K562 (cell line): ENCODE data around the gene TMEM108. TPM values are rescaled to one million over a fixed set of nuclear protein-coding genes. Genes with fewer than 3 reads are reported as not detected.

Experiments used
- ATAC-seq: fragments of 200-7000 bp; cut with Tn5 transposase; 3 replicates; pipeline ENCODE4 v1.9.1; 2020; ENCODE audit warnings: moderate library complexity
- BruUV-seq: library from RNA; stranded (reverse); fragments of 400-500 nt; replicated peaks from 2 replicates; lab custom pipeline; 2021; lab: Mats Ljungman, UMichigan
- CTCF ChIA-PET: fragments of 300-600 bp; formaldehyde crosslinking; extraction: SDS; loops from one replicate; lab custom pipeline; 2021; ENCODE audit warnings: low intra/inter-chr PET ratio; lab: Yijun Ruan, JAX
- POLR2A ChIA-PET: fragments of 300-600, 350-650 bp; sonication (Branson Sonifier 250); formaldehyde crosslinking; extraction: SDS; loops from one replicate; lab custom pipeline; 2021; ENCODE audit warnings: antibody characterized with exemption, inconsistent platforms; lab: Yijun Ruan, JAX
- DNase-seq, 4 experiments: peaks; one replicate each; pipeline versions ENCODE4 v3.0.0 to v3.0.0-alpha.2; 2011 to 2018; ENCODE audit warnings: low spot score in 3 of 4, mixed read lengths in 3 of 4; ENCODE audit errors: extremely low read depth in 1 of 4
- FAIRE-seq: peaks from 2 replicates; lab custom pipeline; 2011; peaks lifted over from hg19 to GRCh38; lab: Jason Lieb, UNC
- H2AFZ ChIP-seq: 2 replicates; pipeline ENCODE4 v1.6.0; 2011; ENCODE audit warnings: low read depth, low read length, control low read depth, inconsistent platforms
- H3K27ac ChIP-seq: fragments of 200-600 bp; 3 replicates; pipeline ENCODE4 v1.8.0; 2011; ENCODE audit warnings: low read depth, mild to moderate bottlenecking, control low read depth, inconsistent platforms, low read length, moderate library complexity, mixed read lengths; ENCODE audit errors: extremely low read depth
- H3K27me3 ChIP-seq, 2 experiments: fragments of 300-600 bp in 1 of 2; 2 replicates in 1 of 2; 3 replicates in 1 of 2; pipeline versions ENCODE4 v1.6.0 to v1.8.0; 2011; ENCODE audit warnings: inconsistent platforms in 2 of 2, low read length in 2 of 2, mild to moderate bottlenecking in 1 of 2, mixed read lengths in 1 of 2, moderate library complexity in 1 of 2; ENCODE audit not compliant: control insufficient read depth in 2 of 2, insufficient read depth in 2 of 2
- H3K36me3 ChIP-seq: fragments of 300-600 bp; 3 replicates; pipeline ENCODE4 v1.8.0; 2011; ENCODE audit warnings: mild to moderate bottlenecking, low read length, inconsistent platforms; ENCODE audit not compliant: control insufficient read depth, insufficient read depth
- H3K4me1 ChIP-seq, 2 experiments: fragments of 200-600 bp in 1 of 2; replicated peaks in 1 of 2; 2 replicates in 1 of 2; 3 replicates in 1 of 2; pipeline versions ENCODE4 v1.5.1 to v1.8.0; 2011; ENCODE audit warnings: inconsistent platforms in 2 of 2, low read length in 2 of 2, mild to moderate bottlenecking in 1 of 2, mixed read lengths in 1 of 2, moderate library complexity in 1 of 2; ENCODE audit not compliant: control insufficient read depth in 2 of 2, insufficient read depth in 2 of 2
- H3K4me2 ChIP-seq: 2 replicates; pipeline ENCODE4 v1.6.1; 2011; ENCODE audit warnings: low read length, control low read depth, inconsistent platforms, mixed read lengths; ENCODE audit not compliant: insufficient read depth
- H3K4me3 ChIP-seq: fragments of 200-600 bp; sonication (generic), shearing (Covaris generic); 2 replicates; pipeline ENCODE4 v1.5.1; 2016; ENCODE audit warnings: control low read depth, inconsistent platforms
- H3K79me2 ChIP-seq: fragments of 200-600 bp; 3 replicates; pipeline ENCODE4 v1.8.0; 2011; ENCODE audit warnings: low read length, inconsistent platforms; ENCODE audit not compliant: control insufficient read depth, insufficient read depth
- H3K9ac ChIP-seq, 2 experiments: 2 replicates each; pipeline versions ENCODE4 v1.6.0 to v1.6.1; 2011; ENCODE audit warnings: low read depth in 2 of 2, low read length in 2 of 2, control low read depth in 1 of 2, inconsistent platforms in 1 of 2, mild to moderate bottlenecking in 1 of 2, mixed read lengths in 1 of 2; ENCODE audit not compliant: insufficient read depth in 1 of 2
- H3K9me1 ChIP-seq: one replicate; pipeline ENCODE4 v1.6.0; 2011; ENCODE audit warnings: inconsistent platforms, mild to moderate bottlenecking, low read length, moderate library complexity; ENCODE audit not compliant: control insufficient read depth, insufficient read depth
- H3K9me3 ChIP-seq: replicated peaks from 2 replicates; pipeline ENCODE4 v1.5.1; 2011; ENCODE audit warnings: low read depth, low read length, inconsistent platforms; ENCODE audit not compliant: control insufficient read depth, insufficient read depth
- H4K20me1 ChIP-seq: replicated peaks from 2 replicates; pipeline ENCODE4 v1.6.1; 2011; ENCODE audit warnings: low read length, inconsistent platforms, mixed read lengths; ENCODE audit not compliant: control insufficient read depth, insufficient read depth
- BDP1 ChIP-seq: IDR thresholded peaks from 3 replicates; pipeline ENCODE4 v1.6.1; 2011; ENCODE audit not compliant: insufficient read length, insufficient read depth
- CHD2 ChIP-seq: IDR thresholded peaks from 2 replicates; pipeline ENCODE4 v1.6.1; 2011; ENCODE audit warnings: low read depth, low read length
- DACH1 ChIP-seq: fragments of 450-650 bp; IDR thresholded peaks from 2 replicates; pipeline ENCODE4 v1.6.1; 2018; ENCODE audit not compliant: partially characterized antibody
- DIDO1 ChIP-seq: fragments of 450-650 bp; IDR thresholded peaks from 2 replicates; pipeline ENCODE4 v1.6.1; 2016; ENCODE audit warnings: low read depth, missing biosample characterization, missing genetic modification characterization
- MCM2 ChIP-seq: fragments of 450-650 bp; IDR thresholded peaks from 2 replicates; pipeline ENCODE4 v1.6.1; 2017; ENCODE audit warnings: low read depth, mild to moderate bottlenecking
- NEUROD1 ChIP-seq: fragments of 150-350 bp; IDR thresholded peaks from 2 replicates; pipeline ENCODE4 v1.6.1; 2014; ENCODE audit warnings: borderline replicate concordance, low read length, low read depth; ENCODE audit not compliant: partially characterized antibody
- NR1H2 ChIP-seq: sonication (generic); formaldehyde crosslinking; IDR thresholded peaks from 2 replicates; pipeline ENCODE4 v1.4.0; 2020; ENCODE audit warnings: mild to moderate bottlenecking, missing genetic modification reagents
- PCBP2 ChIP-seq: fragments of 200-400 bp; formaldehyde crosslinking; IDR thresholded peaks from 2 replicates; pipeline ENCODE4 v1.6.1; 2018; ENCODE audit warnings: low read length, low read depth, mild to moderate bottlenecking, moderate library complexity; ENCODE audit not compliant: poor library complexity, severe bottlenecking
- PHF20 ChIP-seq: fragments of 450-650 bp; IDR thresholded peaks from 2 replicates; pipeline ENCODE4 v1.6.1; 2018; ENCODE audit not compliant: partially characterized antibody
- TEAD4 ChIP-seq, 2 experiments: sonication (generic) in 1 of 2; formaldehyde crosslinking in 1 of 2; IDR thresholded peaks; 2 replicates each; pipeline versions ENCODE4 v1.6.1 to v1.8.0; 2012 to 2022; ENCODE audit warnings: borderline replicate concordance in 1 of 2, inconsistent platforms in 1 of 2, low read length in 1 of 2, mild to moderate bottlenecking in 1 of 2, missing genetic modification reagents in 1 of 2
- ZNF699 ChIP-seq: fragments of 250-450 bp; sonication (Bioruptor Pico); IDR thresholded peaks from 2 replicates; pipeline ENCODE4 v1.8.0; 2021; ENCODE audit warnings: mild to moderate bottlenecking, moderate library complexity; ENCODE audit not compliant: insufficient replicate concordance
- WGBS: fragments of 100-300 bp; shearing (Covaris generic); methylation state at CpG from one replicate; pipeline ENCODE4 v1.1.6; 2016; ENCODE audit warnings: low coverage, mixed read lengths; ENCODE audit not compliant: insufficient coverage; ENCODE audit errors: missing lambda C conversion rate; 5-methylcytosine and 5-hydroxymethylcytosine counted together
- in situ Hi-C: fragments of 300-500 bp; cut with MboI; formaldehyde crosslinking; loops from 4 replicates; pipeline ENCODE4 v1.15.0; 2018; ENCODE audit warnings: inconsistent platforms, mixed read lengths
- intact Hi-C: fragments of 100-400 bp; cut with micrococcal nuclease; formaldehyde crosslinking; loops from 2 replicates; pipeline ENCODE4 v1.14.2; 2022
- polyA plus RNA-seq, 8 experiments: library from polyadenylated mRNA; depleted of rRNA in 4 of 8; stranded (reverse) in 5 of 8; unstranded in 3 of 8; fragments of >200 nt; fragmentation: Nextera tagmentation in 2 of 8; fragmentation: Illumina TruSeq in 1 of 8; extraction: Ambion mirVana in 2 of 8; extraction: Trizol in 1 of 8; gene quantifications; 2 replicates each; pipeline versions ENCODE4 v1.2.1 to v1.2.3, GENCODE V29; 2011 to 2014; ENCODE audit warnings: inconsistent platforms in 1 of 8, missing spikeins in 1 of 8
- total RNA-seq, 7 experiments: library from RNA; depleted of rRNA in 6 of 7; stranded (reverse); fragments of >200 nt in 6 of 7; fragmentation: Illumina TruSeq in 2 of 7; extraction: Trizol in 2 of 7; gene quantifications; 2 replicates each; pipeline versions ENCODE4 v1.2.1 to v1.2.3, GENCODE V29; 2011 to 2021; ENCODE audit warnings: low replicate concordance in 1 of 7
- TF ChIP-seq, protein P1 (sequence below): sonication (generic); formaldehyde crosslinking; IDR thresholded peaks from 2 replicates; pipeline ENCODE4 v1.5.0; 2020; ENCODE audit warnings: missing genetic modification reagents
- TF ChIP-seq, protein P2 (sequence below): sonication (generic); formaldehyde crosslinking; IDR thresholded peaks from 2 replicates; pipeline ENCODE4 v1.4.0; 2020; ENCODE audit warnings: mild to moderate bottlenecking, missing genetic modification reagents
- TF ChIP-seq, protein P3 (sequence below): IDR thresholded peaks from 3 replicates; pipeline ENCODE4 v1.6.1; 2011; ENCODE audit warnings: borderline replicate concordance, mild to moderate bottlenecking, moderate library complexity; ENCODE audit not compliant: insufficient read length; ENCODE audit errors: extremely low read depth
- TF ChIP-seq, protein P4 (sequence below): fragments of 250-450 bp; sonication (Bioruptor Pico); IDR thresholded peaks from 2 replicates; pipeline ENCODE4 v1.5.0; 2020; ENCODE audit warnings: mild to moderate bottlenecking, borderline replicate concordance

The TMEM108 gene
- total and polyA plus RNA-seq, 9 of the 15 experiments (the other 6 are each of a cell fraction or from before 2014, with no cell fraction given): 0.65 to 11.1 (median 3.4) TPM

DNA sequence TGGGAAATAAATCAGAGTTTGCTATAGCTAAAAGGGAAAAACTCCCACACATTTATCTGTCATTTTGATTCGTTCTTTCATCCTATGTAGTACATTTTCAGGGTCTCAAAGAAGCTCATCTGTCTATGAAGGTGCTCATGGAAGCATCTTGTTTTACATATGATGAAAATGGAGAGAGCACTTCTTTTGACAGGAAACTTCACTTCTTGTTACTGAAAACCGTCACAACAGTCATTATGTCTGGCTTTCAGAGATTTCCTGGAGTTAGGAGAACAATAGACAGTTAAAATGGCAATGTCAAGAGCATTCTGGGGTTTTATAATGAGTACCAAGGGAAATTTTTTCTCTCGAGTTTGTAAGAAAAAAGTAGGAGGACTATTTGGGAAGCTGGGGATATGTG, 83.3 kb downstream of the TMEM108 start:
- H4K20me1 ChIP-seq: no peaks in the 10 kb centered on the region
- no TSS peak for BruUV-seq
- no peaks in the 10 kb centered on the region for H3K79me2 ChIP-seq
- no peak overlapping the region for H3K4me2 ChIP-seq
- DNase-seq (no peak), ATAC-seq (no peak), FAIRE-seq (no peak)
- H3K9ac ChIP-seq: no peak overlapping the region
- H3K9me3 ChIP-seq: no peaks in the 10 kb centered on the region
- no peak overlapping the region for H2AFZ ChIP-seq
- H3K27me3 ChIP-seq: no peaks in the 10 kb centered on the region
- H3K9me1 ChIP-seq: no peaks in the 10 kb centered on the region
- ChIA-PET POLR2A (interaction anchor here (0.6 kb wide), 1 partner anchor 58 kb away, joined by 4 read pairs; no protein-coding TSS in a partner anchor), CTCF (no interaction called here)
- WGBS: 19% methylated on average over 3 of the region's 3 CpGs
- in situ Hi-C loops (no loop called here), intact Hi-C loops (no loop called here)
- H3K36me3 ChIP-seq: no peaks in the 10 kb centered on the region
- H3K27ac ChIP-seq: no peak overlapping the region
- H3K4me1 ChIP-seq: peaks cover 0 to 2% of the 10 kb centered on the region in 2 experiments; a peak in 2 of 5 replicates
- no peak overlapping the region for H3K4me3 ChIP-seq
- TF ChIP-seq, protein P1, sequence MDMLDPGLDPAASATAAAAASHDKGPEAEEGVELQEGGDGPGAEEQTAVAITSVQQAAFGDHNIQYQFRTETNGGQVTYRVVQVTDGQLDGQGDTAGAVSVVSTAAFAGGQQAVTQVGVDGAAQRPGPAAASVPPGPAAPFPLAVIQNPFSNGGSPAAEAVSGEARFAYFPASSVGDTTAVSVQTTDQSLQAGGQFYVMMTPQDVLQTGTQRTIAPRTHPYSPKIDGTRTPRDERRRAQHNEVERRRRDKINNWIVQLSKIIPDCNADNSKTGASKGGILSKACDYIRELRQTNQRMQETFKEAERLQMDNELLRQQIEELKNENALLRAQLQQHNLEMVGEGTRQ (CRISPR knock-in tag): no peak
- TF ChIP-seq DACH1 (no peak), PHF20 (no peak), NR1H2 (CRISPR knock-in tag) (no peak), ZNF699 (no peak), NEUROD1 (no peak), TEAD4 (IDR thresholded peaks at IDR 0.05; ENCODE audit: low read length) (no peak), TEAD4 (CRISPR knock-in tag; IDR thresholded peaks at IDR 0.05; ENCODE audit: borderline replicate concordance) (no peak), PCBP2 (no peak), DIDO1 (no peak), CHD2 (no peak), BDP1 (no peak), MCM2 (no peak)
- TF ChIP-seq, protein P2, sequence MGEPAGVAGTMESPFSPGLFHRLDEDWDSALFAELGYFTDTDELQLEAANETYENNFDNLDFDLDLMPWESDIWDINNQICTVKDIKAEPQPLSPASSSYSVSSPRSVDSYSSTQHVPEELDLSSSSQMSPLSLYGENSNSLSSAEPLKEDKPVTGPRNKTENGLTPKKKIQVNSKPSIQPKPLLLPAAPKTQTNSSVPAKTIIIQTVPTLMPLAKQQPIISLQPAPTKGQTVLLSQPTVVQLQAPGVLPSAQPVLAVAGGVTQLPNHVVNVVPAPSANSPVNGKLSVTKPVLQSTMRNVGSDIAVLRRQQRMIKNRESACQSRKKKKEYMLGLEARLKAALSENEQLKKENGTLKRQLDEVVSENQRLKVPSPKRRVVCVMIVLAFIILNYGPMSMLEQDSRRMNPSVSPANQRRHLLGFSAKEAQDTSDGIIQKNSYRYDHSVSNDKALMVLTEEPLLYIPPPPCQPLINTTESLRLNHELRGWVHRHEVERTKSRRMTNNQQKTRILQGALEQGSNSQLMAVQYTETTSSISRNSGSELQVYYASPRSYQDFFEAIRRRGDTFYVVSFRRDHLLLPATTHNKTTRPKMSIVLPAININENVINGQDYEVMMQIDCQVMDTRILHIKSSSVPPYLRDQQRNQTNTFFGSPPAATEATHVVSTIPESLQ (CRISPR knock-in tag): no peak
- TF ChIP-seq, protein P3, sequence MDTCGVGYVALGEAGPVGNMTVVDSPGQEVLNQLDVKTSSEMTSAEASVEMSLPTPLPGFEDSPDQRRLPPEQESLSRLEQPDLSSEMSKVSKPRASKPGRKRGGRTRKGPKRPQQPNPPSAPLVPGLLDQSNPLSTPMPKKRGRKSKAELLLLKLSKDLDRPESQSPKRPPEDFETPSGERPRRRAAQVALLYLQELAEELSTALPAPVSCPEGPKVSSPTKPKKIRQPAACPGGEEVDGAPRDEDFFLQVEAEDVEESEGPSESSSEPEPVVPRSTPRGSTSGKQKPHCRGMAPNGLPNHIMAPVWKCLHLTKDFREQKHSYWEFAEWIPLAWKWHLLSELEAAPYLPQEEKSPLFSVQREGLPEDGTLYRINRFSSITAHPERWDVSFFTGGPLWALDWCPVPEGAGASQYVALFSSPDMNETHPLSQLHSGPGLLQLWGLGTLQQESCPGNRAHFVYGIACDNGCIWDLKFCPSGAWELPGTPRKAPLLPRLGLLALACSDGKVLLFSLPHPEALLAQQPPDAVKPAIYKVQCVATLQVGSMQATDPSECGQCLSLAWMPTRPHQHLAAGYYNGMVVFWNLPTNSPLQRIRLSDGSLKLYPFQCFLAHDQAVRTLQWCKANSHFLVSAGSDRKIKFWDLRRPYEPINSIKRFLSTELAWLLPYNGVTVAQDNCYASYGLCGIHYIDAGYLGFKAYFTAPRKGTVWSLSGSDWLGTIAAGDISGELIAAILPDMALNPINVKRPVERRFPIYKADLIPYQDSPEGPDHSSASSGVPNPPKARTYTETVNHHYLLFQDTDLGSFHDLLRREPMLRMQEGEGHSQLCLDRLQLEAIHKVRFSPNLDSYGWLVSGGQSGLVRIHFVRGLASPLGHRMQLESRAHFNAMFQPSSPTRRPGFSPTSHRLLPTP: no peak
- TF ChIP-seq, protein P4, sequence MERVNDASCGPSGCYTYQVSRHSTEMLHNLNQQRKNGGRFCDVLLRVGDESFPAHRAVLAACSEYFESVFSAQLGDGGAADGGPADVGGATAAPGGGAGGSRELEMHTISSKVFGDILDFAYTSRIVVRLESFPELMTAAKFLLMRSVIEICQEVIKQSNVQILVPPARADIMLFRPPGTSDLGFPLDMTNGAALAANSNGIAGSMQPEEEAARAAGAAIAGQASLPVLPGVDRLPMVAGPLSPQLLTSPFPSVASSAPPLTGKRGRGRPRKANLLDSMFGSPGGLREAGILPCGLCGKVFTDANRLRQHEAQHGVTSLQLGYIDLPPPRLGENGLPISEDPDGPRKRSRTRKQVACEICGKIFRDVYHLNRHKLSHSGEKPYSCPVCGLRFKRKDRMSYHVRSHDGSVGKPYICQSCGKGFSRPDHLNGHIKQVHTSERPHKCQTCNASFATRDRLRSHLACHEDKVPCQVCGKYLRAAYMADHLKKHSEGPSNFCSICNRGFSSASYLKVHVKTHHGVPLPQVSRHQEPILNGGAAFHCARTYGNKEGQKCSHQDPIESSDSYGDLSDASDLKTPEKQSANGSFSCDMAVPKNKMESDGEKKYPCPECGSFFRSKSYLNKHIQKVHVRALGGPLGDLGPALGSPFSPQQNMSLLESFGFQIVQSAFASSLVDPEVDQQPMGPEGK: no peak
